DMS53 (cell line): Measurements from ENCODE around the gene RGS7.
"Not testable (repeated sequence)": the region's sequence is repeated elsewhere in the genome, so short reads cannot be mapped to it uniquely, and the experiment has no call there.

Experiments
- DNase-seq: peaks from one replicate; lab custom pipeline; 2025; lab: John Stamatoyannopoulos, UW

The RGS7 gene

DNA sequence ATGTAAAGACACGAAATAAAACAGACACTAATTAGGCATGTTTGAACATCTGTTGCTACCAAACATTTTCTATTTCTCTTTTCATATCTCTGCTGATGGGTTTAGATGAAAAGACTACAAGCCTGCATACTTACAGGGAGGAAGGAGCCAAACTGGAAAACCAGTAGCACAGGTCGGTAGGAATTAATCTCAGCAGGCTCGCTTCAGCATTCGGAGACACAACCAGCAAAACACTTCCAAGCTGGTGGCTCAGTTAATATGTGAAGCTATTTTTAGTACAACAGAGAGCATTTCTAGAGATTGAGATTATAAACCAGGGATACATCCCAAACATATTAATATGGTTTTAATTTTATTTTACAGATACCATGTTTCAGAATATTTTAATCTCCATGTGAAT is 444.2 kb downstream of the RGS7 start:
- DNase-seq: no peak

DNA sequence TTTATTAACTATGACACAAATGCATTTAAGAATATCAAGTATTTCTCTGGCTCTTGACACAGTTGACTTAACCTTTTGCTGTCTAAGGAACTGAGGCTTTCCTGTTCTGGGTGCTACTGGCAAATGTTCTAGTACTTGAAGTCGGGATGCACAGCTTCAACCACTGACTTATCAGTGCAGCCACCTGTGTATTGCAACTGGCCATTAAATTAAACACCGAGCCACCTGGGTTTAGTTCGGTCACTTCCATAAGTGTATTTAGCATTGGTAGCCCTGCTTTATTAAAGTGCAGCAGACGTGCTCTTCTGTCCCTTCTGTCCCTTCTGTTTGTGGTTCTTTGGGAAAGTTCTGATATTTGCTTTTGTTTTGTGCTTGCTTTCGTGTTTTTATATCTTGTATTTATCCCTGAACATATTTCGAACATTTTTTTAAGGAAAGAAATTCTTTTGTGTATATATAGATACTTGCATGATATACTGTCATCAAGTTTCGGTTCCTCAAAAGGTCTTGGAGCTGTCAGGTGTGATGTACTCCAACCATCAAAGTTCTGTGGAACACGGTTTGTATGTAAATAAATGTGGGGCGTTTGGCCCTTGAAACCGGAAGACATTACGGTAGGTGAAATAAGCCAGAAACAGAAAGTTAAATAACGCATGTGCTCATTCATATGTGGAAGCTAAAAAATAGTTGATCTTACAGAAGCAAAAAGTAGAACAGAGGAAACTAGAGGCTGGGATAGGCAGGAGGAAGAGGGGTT is 447.1 kb downstream of the RGS7 start:
- DNase-seq: no peak

DNA sequence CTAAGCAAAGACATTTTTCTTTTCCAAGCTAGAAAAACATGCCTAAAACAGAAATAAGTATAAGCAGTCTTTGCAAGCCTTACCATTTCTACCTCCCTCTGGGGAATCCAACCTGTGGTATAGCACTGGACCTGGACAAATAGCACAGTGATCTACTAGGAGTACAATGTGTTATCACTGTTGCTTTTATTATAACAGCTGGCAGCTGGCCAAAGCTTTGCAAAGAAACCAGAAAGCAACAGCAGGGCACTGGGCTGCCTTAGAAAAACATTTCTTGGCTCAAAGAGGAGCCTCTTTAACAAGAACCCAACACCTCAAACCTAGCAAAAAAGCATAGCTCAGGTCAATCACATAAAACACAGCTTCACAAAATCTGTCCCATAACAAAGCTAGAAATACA is 450.5 kb downstream of the RGS7 start:
- DNase-seq: peak; percentile 17

DNA sequence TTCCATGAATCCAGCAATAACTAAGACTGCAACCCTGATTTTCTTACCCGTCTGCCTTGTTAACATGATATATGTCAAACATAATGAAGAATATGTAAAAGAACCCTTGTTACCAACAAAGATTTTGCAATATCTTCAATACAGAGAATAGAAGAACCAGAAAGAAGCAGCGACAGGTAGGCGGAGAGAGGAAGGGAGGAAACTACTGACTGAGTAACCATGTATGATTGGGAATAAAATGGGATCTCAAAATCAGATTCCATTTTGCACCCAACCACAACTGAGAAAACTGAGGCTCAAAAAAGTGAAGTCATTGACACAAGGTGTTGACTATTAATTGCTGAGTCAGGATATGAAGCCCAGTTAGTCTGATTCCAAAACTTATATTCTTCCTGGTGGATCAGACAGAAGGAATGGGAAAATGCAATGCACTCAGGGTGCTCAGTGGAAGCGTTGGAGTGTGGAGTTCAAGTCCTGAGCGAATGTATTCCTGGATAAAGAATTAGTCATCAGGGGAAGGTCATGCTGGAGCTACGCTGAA is 451.7 kb downstream of the RGS7 start:
- no peak for DNase-seq

DNA sequence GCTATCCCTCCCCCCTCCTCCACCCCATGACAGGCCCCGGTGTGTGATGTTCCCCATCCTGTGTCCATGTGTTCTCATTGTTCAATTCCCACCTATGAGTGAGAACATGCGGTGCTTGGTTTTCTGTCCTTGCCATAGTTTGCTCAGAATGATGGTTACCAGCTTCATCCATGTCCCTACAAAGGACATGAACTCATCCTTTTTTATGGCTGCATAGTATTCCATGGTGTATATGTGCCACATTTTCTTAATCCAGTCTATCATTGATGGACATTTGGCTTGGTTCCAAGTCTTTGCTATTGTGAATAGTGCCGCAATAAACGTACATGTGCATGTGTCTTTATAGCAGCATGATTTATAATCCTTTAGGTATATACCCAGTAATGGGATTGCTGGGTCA is 461.6 kb downstream of the RGS7 start:
- not testable (repeated sequence) for DNase-seq

DNA sequence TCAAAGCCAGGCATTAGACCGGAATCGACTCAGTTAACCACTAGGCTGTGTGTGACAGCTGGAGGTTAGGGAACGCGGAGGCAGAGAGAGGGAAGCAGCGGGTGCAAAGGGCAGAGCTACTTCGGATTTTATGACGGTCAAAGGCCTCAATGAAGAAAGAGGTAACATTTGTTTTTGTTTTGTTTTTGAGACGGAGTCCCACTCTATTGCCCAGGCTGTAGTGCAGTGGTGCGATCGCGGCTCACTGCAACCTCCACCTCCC is 468.3 kb downstream of the RGS7 start:
- no peak for DNase-seq

DNA sequence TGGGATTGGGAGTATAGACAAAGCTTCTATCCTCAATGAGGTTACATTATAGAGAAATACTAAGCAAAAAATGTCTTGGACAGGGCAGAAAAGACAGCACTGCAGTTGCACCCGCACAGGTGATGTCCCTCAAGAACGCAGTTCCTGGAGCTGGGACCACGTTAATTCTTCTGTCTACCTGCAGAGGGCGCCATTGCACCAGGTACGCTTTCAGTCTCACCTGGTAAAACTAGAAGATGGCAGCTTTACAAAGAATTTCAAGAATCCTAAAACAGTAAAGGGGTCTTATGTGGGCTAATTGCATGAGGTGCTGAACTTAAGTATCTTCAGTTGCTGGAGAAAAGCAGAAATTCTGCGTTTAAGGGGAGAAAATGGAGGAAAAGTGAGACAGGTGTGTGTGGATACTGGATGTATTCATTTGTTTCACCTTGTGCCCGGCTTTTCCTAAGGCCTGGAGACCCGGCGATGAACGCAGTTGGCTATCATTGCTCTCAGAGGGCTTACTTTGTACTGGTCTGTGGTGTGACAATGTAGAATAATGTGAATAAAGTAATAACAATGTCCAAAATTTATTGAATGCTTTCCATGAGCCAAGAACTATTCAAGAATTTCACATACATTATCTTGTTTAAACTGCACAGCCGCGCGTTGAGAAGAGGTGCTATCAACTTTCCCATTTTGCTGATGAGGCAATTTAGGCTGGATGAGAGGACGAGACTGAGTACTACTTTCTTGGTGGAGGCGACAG is 468.8 kb downstream of the RGS7 start:
- peak; percentile 74 for DNase-seq

DNA sequence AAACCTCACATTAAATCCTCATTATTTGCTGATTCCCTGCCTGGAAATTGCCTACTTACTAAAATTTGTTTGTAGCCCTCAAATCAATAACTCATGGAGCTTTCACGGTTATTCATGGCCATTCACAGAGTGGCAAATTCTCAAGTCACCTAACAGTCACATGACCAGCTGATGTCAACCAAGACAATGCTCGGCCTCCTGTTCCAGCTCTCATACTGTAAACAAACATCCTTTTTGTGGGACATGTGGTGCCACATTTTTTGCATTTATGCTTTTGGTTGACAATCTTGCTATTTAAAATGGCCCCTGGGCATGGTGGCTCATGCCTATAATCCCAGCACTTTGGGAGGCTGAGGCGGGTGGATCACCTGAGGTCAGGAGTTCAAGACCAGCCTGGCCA is 473.5 kb downstream of the RGS7 start:
- DNase-seq: no peak

DNA sequence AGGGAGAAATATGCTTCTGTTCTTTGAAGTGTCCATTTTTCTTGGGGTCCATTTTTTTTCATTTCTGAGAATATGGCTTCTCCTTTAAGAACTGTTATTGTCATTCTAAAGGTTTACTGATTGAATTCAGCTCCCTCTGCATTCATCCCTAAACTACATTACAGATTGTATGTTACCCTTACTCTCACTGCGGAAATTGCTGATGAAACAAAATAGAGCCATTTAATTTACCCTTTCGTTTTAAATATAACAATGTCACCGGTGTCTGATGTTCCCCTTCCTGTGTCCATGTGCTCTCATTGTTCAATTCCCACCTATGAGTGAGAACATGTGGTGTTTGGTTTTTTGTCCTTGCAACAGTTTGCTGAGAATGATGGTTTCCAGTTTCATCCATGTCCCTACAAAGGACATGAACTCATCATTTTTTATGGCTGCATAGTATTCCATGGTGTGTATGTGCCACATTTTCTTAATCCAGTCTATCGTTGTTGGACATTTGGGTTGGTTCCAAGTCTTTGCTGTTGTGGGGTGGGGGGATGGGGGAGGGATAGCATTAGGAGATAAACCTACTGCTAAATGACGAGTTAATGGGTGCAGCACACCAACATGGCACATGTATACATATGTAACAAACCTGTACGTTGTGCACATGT is 474.2 kb downstream of the RGS7 start:
- DNase-seq: not testable (repeated sequence)

DNA sequence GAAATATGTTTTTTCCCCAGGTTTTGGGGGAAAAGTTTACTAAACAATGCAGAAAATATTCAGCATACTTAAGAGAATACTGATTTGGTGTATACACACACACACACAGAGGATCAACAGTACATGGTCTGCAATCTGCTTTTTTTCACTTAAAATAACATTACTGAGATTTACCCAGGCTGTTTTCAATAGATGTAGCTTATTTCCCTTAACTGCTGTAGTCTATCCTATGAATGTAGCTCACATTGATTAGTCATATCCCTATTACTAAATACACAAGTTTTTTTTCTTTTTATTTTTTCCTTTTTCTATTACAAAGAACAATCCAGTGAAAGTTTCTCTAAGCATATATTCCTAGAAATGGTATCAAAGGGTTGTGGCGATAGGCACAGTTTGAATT is 478.4 kb downstream of the RGS7 start:
- DNase-seq: no peak

DNA sequence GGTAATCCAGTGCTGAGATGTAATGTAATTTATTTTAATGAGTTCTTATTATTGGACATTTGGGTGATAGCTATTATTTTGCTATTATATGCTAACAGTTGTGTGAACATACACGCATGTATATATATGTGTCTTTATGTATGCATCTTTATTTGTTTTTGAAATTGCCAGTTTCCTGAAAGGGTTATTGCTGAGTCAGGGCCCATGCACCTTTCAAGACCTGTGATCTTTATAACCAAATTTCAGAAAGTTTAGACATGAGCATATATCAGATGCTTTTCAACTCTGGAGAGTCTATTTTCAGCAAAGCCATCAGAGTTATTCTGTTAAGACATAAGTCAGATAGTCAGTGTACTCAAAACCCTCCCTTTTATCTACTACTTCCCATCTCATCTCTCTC is 479.4 kb downstream of the RGS7 start:
- DNase-seq: no peak

DNA sequence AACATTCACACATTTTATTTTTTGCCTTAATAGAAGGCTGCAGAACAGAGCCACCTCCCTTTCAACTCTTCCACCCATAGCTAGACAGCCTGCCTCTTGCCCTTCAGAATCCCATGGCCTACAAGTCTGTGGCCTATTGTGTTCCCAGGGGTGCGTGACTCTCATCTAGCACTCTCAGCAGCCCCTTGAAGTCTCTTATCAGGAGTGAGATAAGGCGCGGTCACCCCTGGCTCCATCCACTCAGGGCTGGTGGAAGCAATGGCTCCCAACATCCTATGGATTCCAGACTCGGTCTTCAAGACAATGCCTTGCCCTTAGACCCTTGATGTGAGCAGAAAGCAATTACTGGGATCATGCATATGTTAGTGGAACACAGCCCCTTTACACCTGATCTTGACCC is 480.9 kb downstream of the RGS7 start:
- no peak for DNase-seq

DNA sequence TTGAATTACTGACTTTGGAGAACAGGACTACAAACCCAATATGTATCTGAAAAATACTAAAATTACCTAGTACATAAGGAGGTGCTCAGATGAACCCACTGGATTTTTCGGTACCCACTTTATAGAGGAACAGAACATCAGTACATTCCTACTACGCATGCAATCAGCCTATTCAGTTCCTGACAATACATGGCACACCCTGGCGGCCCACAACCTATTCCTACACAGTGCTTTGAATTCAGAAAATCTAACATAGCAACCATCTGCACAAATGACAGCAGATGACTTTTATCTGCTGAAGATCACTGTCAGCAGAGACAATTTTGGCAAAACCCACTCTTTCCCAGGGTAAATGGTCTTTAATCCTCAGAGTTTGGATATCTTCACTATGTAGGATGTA is 487.9 kb downstream of the RGS7 start:
- no peak for DNase-seq

DNA sequence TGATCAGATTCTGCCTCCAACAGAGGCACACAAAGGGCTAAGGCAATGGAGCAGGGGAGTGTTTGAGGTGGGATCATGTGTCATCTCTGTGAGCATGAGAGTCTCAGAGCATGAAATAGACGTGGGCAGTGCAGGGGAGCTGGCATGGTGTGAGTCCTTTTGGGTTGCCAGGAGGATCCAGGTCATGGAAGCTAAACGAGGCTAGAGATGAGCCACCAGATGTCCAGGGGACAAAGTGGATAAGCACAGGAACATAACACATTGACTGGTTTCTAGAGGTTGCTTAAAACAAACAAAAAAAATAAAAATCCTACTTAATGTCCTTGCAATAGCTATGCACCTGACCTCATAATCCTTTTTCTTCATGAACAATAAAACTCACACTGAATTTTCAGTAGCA is 490.3 kb downstream of the RGS7 start:
- DNase-seq: no peak

DNA sequence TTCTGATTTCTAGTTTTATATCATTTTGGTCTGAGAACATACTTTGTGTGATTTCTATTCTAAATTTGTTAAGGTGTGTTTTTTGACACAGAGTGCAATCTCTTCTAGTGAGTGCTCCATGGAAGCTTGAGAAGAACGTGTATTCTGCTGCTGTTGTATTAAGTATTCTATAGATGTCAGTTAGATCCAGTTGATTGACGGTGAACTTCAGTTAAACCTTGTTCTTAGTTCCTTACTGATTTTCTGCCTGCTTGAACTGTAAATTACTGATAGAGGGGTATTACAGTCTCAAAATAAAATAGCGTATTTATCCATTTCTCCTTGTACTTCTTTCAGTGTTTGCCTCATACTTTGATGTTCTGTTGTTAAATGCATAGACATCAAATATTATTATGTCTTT is 497.0 kb downstream of the RGS7 start:
- DNase-seq: no peak

DNA sequence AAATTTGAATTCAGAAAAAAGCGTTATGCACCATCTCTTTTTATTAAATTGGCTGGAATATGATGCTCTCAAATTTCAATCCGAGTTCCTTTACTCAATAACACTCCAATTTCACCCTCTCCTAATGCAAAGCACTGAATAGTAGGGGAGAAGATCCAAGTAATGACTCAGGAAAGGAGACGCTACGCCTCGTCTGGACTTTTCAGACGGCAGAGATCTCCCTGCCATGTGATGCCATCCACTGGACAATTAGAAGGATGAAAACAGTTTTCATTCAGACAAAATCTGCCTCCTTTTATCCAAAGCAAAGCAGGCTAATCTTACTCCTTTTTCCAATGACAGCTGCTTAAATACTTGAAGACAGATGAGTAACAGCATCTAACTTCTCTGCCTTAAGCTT is 502.6 kb downstream of the RGS7 start:
- no peak for DNase-seq

DNA sequence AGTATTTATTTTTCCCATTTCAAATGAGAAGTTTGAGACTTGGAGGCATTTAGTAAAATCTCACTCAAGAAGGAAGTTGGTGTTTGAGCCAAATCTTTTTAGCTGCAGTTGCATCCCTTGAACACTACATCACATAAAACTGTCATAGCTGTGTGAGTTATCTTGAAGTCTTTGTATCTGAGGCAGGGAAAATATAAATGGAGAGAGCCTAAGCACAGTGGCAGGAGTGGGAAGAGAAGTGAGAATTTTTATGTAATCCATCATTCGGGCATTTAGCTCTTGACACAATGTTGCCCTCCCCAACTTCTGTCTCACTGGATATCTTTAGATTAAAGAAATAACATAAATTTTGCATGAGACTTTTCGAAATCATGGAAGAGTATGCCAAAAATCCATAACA is 509.7 kb downstream of the RGS7 start:
- no peak for DNase-seq

DNA sequence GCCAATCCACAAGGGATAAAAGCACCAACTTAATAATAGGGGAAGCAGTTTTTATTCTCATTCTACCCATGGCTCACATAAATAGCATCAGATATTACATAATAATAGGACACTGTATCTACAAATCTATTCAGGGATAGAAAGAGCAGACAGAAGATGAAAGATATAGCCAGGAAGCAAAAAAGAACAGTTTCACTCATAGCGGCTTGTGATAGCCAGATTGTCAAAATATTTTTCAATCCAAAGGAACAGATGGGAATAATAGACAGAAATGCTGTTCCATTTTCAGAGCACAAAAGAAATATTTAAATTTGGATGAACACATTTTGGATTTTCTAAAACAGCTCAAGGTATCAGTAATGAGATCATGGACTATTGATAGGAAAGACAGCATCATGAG is 512.5 kb downstream of the RGS7 start:
- no peak for DNase-seq

DNA sequence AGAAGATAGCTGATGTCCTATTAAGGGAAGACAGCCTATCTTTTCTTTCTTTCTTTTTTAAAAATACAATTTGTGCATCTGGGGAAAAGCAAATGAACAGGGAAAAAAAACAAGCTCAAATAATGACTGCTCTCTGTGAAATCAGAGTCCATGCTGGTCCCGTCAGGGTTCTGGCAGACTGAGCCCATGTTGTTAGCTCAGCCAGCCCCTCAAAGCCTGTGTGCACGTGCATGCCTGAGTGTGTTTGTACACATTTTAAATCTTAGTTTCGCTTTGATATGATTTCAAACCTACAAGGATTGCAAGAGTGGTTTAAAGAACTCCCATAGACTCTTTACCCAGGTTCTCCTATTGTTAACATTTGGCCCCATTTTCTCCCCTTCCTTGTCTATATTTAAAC is 513.2 kb downstream of the RGS7 start:
- DNase-seq: no peak

DNA sequence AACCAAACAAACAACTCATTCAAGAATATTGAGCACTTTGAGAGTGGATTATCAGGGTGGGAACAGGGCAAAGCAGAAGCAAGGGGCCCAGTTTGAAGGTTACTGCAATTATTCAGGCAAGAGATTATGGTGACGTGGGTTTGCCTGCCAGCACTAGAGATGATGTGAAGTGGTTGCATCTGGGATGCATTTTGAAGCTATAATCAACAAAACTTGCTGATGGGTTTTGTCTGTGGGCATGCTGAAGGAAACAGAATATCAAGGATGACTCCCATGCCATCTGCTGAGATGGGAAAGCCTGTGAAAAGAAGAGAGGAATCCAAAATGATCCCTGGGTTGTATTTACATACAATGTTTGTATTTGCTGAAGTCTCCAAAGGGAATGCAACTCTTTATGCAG is 520.7 kb downstream of the RGS7 start:
- DNase-seq: no peak

DNA sequence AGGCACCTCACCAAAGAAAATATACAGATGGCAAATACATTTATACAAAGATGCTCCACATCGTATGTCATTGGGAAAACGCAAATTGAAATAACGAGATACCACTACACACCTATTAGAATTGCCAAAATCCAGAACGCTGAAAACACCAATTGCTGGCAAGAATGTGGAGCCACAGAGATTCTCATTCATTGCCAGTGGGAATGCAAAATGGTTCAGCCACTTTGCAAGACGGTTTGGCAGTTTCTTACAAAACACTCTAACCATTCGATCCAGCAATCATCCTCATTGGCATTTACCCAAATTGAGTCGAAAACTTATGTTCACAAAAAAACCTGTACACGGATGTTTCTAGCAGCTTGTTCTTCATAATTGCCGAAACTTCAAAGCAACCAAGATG is 521.7 kb downstream of the RGS7 start:
- no peak for DNase-seq

DNA sequence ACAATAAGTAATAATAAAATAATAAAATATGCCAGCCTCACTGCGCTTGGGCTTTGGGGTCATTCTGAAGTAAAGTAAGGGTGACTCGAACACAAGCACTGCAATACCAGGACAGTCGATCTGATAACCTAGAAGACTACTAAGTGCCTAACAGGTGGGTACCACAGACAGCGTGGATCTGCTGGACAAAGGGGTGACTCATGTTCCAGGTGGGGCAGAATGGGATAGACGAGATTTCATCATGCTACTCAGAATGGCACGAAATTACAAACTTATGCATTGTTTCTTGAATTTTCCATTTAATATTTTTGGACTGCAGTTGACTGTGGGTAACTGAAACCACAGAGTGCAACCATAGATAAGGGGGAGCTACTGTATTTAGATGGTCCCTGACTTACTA is 523.9 kb downstream of the RGS7 start:
- DNase-seq: no peak

DNA sequence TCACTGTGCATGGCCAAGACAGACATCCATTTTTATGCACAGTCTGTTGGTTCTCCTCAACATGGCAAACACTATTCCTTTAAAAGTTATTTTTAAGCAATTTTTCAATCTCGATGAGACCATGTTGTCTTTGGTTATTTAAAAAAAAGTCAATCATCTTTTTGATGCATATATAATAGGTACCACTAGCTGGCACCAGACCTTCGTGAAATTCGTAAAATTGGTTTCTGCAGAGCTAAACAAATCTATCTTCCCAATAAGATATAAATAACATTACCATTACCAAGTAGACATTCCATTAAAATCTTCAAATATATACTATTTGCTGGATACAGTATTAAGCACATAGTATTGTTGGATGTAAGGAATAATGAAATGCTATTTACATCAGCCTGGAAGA is 525.1 kb downstream of the RGS7 start:
- peak; percentile 6 for DNase-seq
